ENCODE data around the gene IARS1. TPM values are rescaled to one million over a fixed set of nuclear protein-coding genes. Genes with fewer than 3 reads are reported as not detected.

Gene IARS1
- total and polyA plus RNA-seq, 2 of the 8 experiments (the other 6 are each of a cell fraction or from before 2014, with no cell fraction given): 74.9 to 243 TPM

DNA sequence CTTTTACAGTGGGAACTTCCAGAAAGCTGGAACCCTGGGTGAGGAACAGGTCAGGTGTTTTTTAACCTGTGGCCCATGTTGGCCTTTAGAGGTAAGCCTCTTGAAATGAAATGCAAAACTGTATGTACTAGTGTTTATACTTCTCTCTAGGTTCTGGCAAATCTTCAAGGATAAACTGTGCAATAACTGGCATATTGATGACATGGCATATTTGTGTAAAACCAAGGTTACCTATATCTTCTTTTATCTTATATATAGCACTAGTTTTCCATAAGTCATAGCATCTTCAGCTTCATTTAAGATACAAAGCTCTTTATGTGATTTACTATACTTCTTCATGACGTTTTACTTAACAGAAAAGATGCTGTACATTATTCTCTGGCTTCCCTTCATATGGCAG is 7.4 kb upstream of the IARS1 start:
- ChIA-PET CTCF (ENCODE audit: partially characterized antibody) (interaction anchor here (1.1 kb wide), 1 partner anchor 160 kb away, joined by 3 read pairs; no protein-coding TSS in a partner anchor), POLR2A (ENCODE audit: partially characterized antibody) (interaction anchor here (1.5 to 2.2 kb wide), 3 partner anchors 9 to 24 kb away, joined by 3 to 9 read pairs (median 6); partner anchors contain the start of gene NOL8)
- Histone ChIP-seq H2AFZ (ENCODE audit: low read length) (no peak overlapping the region), H2BK20ac (ENCODE audit: low read length) (no peak overlapping the region), H3K4me2 (ENCODE audit: insufficient read depth in 1 of 2, low read depth in 2 of 2, low read length in 2 of 2) (no peak overlapping the region), H3K4me1 (replicated peaks in 1 of 4; ENCODE audit: control insufficient read depth in 3 of 4, insufficient read depth in 4 of 4, low read length in 3 of 4) (no peaks in the 10 kb centered on the region), H3K9ac (replicated peaks in 1 of 4; ENCODE audit: extremely low read depth in 1 of 4, low read depth in 3 of 4, low read length in 3 of 4) (no peak overlapping the region), H3K4me3 (ENCODE audit: extremely low read depth in 1 of 4, insufficient read depth in 2 of 4, low read depth in 3 of 4, low read length in 4 of 4) (no peak overlapping the region), H3K56ac (replicated peaks; ENCODE audit: insufficient read length, low read depth, low read length) (no peak overlapping the region), H2BK120ac (replicated peaks; ENCODE audit: low read depth, low read length) (no peak overlapping the region), H2BK5ac (ENCODE audit: low read depth, low read length) (no peak overlapping the region), H4K8ac (ENCODE audit: extremely low read depth, insufficient read depth, low read length) (no peak overlapping the region), H2BK12ac (ENCODE audit: low read depth, low read length) (no peak overlapping the region), H3K79me2 (ENCODE audit: control insufficient read depth in 1 of 2, insufficient read depth in 2 of 2, low read length in 2 of 2) (no peaks in the 10 kb centered on the region), H2BK15ac (ENCODE audit: low read length) (no peak overlapping the region), H3K14ac (ENCODE audit: insufficient read length) (no peak overlapping the region), H3K36me3 (ENCODE audit: control insufficient read depth in 2 of 4, insufficient read depth in 4 of 4, low read length in 3 of 4) (peaks cover 20 to 86% (median 62%) of the 10 kb centered on the region in 4 experiments), H3K23ac (ENCODE audit: insufficient read length) (no peak overlapping the region), H3K4ac (replicated peaks; ENCODE audit: insufficient read length, low read depth, low read length) (no peak overlapping the region), H4K91ac (replicated peaks; ENCODE audit: insufficient read length, low read length) (no peak overlapping the region), H4K20me1 (replicated peaks in 1 of 2; ENCODE audit: control insufficient read depth in 1 of 2, insufficient read depth in 2 of 2, low read length in 2 of 2) (no peaks in the 10 kb centered on the region), H2AK5ac (ENCODE audit: low read depth, low read length) (no peak overlapping the region), H3K27ac (ENCODE audit: low read depth, low read length) (no peak overlapping the region), H3K79me1 (ENCODE audit: low read depth, low read length) (0 out of 2 replicates have a peak, but pooled peaks cover 2% of the 10 kb centered on the region), H3K27me3 (replicated peaks in 1 of 4; ENCODE audit: control insufficient read depth in 3 of 4, extremely low read depth in 1 of 4, insufficient read depth in 3 of 4, low read length in 3 of 4) (no peaks in the 10 kb centered on the region), H3K9me3 (ENCODE audit: insufficient read depth in 2 of 2, low read depth in 1 of 2, low read length in 1 of 2) (no peaks in the 10 kb centered on the region), H4K5ac (ENCODE audit: insufficient read length, low read depth, low read length) (no peak overlapping the region), H3K23me2 (ENCODE audit: low read depth, low read length) (no peaks in the 10 kb centered on the region), H3K18ac (ENCODE audit: extremely low read depth, low read length) (no peak overlapping the region)
- DNase-seq (ENCODE audit: low read depth in 1 of 2, low spot score in 2 of 2) (no peak), FAIRE-seq (no peak)
- 69% methylated on average over 1 of the region's 1 CpG; no CpG with 5 or more reads in 1 of the 2 experiments for WGBS, 2 experiments (ENCODE audit: extremely low coverage in 1 of 2, insufficient coverage in 1 of 2, insufficient read length in 1 of 2, insufficient replicate concordance in 2 of 2, low coverage in 1 of 2, low lambda C conversion rate in 2 of 2, missing lambda C conversion rate in 1 of 2)
- peak; percentile 47; the same call in 1 of the 2 replicates for TF ChIP-seq MAFK (IDR thresholded peaks at IDR 0.05; ENCODE audit: low read depth, low read length)
- TF ChIP-seq ZNF274 (IDR thresholded peaks at IDR 0.05; ENCODE audit: borderline replicate concordance, extremely low read depth, low read length): no peak
- TF ChIP-seq CHD2 (IDR thresholded peaks at IDR 0.05; ENCODE audit: low read length): no peak
- no peak for TF ChIP-seq CBX8 (IDR thresholded peaks at IDR 0.05; ENCODE audit: borderline replicate concordance, low read depth, low read length)
